ENCODE measurements around the gene VPS9D1.

VPS9D1 gene, protein sequence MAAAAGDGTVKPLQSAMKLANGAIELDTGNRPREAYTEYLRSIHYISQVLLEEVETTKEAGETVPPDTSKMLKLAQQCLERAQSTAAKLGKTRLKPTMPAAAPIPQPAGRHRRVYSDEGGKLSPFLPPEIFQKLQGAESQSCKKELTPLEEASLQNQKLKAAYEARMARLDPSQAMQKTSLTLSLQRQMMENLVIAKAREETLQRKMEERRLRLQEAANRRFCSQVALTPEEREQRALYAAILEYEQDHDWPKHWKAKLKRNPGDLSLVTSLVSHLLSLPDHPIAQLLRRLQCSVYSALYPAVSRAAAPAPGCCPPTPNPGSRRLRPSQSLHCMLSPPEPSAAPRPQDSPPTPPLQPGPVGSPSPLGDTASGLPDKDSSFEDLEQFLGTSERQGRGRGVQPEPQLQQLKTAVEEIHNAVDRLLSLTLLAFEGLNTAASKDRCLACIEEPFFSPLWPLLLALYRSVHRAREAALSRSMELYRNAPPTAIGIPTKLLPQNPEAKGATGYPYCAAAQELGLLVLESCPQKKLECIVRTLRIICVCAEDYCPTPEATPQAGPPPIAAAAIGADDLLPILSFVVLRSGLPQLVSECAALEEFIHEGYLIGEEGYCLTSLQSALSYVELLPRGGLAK

DNA sequence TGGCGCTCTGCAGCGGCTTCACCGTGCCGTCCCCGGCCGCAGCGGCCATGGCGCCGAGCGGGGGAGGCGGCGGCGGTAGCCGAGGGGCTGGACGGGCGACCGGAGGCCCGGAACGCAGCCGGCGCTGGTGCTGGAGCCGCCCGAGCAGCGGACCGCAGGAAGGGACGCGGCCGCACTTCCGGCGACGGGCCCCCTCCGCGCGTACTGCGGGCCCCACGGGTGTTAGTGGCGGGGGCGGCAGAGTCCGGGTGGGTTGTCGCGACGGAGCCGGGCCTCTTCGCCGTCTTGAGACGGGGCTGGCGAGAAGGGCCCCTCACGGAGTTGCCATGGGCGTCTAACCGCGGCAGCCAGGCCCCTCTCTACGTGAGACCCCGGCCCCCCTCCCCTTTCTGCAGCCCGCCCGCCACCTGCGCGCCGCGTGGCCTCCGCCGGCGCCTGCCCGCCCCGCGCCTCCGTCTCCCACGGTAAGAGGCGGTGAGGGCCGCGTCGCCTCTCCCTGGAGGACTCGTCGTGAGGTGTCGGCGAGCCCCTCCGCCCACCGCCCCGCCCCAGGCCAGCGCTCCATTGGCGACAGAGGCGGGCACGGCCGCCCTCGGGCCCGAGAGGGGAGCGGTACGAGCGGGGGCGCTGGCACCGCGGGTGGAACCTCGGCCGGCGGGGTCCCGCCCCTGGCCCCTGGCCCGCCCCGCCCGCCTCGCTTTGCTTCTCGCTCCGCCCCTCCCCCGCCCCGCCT, at the start of gene VPS9D1, which contains the start of gene ZNF276:
VPS9D1 (minus strand) TSS at position 86 of the 733 bp plus-strand sequence; CDS start at position 49, 37 bp downstream.
ZNF276 (plus strand) TSS at position 725 of the 733 bp plus-strand sequence. CDS start 104 bp downstream, outside the sequence.
- peak; percentile 81 for DNase-seq (ENCODE audit: low read depth)

DNA sequence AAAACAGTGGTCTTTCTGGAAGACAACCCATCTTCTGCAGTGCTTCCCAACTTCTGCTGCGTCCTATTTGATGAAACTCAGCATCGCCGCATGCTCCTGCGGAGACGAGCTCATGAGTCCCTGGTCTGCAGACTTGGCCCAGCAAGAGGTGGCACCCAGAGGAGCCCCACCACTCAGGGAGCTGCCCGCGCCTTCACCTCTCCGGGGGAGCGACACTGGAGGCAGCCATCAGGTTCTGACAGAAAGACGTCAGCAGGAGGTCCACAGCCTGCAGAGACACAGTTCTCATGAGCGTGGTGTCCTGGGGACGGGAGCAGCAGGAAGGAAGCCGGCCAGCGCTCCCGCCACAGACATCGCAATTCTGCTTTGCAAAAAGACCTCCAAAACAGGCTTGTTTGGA, 49.7 kb upstream of the VPS9D1 start:
- no peak for DNase-seq (ENCODE audit: low read depth)

DNA sequence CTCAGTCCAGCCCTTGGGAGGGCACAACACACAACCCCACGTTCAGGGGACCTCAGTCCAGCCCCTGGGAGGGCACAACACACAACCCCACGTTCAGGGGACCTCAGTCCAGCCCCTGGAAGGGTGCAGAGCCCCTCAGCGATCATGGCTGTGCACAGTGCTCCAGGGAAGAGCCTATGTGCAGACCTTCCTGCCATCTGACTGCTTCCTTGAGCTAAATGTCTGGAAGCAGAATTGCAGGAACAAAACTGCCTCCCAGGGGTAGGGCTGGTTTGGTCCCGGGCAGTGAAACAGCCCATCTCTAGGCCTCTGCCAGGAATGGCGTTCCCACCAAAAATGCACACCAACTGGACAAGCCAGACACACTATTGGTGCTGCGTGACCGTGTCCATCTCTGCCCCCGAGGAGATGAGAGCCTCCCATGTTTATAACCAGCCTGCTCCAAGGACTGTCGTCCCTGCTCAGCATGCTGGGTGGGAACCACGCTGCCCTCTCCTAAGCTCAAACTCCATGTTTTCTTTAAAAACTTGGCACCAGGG, 44.7 kb upstream of the VPS9D1 start:
- no peak for DNase-seq (ENCODE audit: low read depth)

DNA sequence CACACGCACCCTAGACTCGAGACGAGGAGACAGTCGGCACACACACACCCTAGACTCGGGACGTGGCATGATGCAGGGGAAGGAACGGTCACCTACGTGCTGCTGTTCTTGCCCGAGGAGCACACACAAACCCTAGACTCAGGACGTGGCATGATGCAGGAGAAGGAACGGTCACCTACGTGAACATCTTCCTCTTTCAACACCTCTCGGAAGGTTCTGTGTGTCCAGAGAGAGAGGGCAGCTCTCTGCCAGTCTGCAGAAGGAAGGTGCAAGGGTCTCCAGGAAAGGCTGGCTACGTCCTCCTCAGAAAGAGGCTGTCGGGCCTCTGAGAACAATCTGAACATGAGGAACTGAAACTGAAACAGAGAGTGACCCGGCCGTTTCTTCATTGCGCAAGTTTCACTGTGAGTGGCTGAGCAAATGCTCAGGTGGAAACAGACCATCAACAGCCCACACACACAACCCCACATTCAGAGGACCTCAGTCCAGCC, 44.1 kb upstream of the VPS9D1 start:
- no peak for DNase-seq (ENCODE audit: low read depth)

DNA sequence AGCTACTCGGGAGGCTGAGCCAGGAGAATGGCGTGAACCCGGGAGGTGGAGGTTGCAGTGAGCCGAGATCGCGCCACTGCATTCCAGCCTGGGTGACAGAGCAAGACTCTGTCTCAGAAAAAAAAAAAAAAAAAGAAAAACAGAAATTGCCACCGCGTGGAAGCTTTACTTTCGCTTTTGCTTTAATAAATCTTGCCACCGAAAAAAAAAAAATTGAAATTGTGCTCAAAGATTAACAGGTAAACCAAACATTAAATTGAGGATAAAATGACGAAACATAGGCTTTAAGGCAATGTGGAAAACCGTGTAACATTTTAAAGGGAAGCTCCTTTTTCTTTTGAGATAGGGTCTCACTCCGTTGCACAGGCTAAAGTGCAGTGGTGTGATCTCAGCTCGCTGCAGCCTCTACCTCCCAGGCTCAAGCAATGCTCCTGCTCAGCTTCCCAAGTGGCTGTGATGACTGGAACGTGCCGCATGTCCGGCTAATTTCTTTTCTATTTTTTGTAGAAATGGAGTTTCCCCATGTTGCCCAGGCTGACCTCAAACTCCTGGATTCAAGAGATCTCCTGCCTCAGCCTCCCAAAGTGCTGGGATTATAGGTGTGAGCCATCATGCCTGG, 40.7 kb upstream of the VPS9D1 start:
- DNase-seq (ENCODE audit: low read depth), result no peak

DNA sequence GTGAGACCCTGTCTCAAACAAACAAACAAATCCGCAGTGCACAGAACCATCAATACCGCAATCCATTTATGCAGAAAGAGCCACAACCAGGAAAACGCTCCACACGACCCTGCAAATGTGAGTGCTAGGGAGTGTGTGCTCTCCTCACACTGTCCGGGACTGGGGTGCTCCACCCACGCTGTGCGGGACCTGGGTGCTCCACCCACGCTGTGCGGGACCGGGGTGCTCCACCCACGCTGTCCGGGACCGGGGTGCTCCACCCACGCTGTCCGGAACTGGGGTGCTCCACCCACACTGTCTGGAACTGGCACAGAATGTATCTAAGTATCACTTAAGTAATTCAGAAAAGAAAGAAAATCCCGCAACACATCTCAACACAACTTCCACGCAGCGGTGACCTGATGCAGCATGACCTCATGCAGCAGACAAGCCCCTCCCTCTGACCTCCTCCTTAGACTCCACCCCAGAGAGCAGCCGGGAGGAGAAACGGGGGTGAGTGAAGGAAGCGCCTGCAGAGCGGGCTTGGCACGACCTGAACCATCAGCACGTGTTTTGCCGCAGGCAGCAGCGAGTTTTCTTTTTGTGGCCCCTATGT, 39.1 kb upstream of the VPS9D1 start:
- no peak for DNase-seq (ENCODE audit: low read depth)

DNA sequence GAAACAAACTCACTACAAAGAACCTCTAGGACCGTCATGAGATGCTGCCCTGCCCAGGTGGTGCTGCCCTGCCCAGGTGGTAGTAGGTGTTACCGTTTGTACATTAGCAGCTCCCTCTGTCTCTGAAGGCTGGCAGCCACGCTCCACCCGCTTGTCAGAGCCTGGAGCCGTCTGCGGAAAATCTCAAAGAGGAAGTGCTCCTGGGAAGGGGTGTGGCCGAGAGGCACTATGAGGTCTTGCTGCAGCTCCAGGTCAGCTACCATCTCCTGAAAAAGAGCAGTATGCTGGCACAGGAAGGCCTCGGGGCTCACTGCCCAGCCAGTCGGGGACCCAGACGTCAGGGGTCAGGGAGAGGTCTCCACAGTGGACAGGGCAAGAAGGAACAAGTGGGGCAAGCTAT, 28.9 kb upstream of the VPS9D1 start:
- DNase-seq (ENCODE audit: low read depth), result no peak

DNA sequence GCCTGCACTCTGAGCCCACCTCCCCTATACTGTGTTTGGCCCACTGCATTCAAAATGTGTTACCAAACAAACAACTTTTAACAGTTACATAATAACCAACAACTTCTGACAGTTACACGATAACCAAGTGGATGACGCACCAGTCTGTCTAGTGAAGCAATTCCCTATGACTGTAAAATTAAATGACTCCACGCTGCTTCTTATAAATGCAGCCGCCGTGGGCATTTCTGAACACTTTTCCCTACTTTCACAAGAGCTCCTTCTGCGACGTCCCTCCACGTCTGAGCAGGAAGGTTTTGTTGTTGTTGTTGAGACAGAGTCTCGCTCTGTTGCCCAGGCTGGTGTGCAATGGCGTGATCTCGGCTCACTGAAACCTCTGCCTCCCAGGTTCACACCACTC, 28.2 kb upstream of the VPS9D1 start:
- DNase-seq (ENCODE audit: low read depth), result no peak

DNA sequence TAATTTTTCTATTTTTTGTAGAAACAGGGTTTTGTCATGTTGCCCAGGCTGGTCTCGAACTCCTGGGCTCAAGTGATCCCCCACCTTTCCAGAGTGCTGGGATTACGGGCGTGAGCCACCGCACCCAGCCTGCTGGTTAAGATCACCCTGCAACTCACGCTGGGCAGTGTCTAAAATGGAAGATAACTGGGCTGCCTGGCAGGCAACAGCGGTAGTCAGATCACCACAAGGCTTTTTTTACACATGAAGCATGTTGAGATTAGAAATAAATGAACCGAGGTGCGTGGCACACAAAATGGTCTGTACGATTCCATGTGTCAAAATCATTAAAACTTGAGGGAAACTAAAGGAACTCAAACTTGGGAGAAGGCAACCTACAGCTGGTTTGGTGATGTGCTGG, 27.4 kb upstream of the VPS9D1 start:
- DNase-seq (ENCODE audit: low read depth), result no peak

DNA sequence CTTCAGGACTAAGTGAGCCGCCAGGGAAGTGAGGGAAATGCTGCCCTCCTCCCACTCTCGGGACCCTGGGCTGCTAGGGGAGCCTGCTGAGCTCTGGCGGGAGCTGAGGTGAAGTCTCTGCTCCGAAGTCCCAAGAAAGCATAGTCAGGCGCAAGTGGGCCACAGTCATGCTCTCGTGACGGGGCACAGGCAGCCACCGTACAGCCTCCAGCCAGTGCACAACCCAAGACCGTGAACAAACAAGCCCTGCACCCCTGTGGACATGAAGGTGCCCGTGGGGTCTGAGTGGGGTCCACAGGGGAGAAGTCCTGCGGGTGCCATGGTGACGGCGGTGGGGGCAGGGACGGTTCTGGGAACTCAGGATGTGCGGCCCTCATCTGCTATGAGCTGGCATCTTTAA, 25.3 kb upstream of the VPS9D1 start:
- no peak for DNase-seq (ENCODE audit: low read depth)

DNA sequence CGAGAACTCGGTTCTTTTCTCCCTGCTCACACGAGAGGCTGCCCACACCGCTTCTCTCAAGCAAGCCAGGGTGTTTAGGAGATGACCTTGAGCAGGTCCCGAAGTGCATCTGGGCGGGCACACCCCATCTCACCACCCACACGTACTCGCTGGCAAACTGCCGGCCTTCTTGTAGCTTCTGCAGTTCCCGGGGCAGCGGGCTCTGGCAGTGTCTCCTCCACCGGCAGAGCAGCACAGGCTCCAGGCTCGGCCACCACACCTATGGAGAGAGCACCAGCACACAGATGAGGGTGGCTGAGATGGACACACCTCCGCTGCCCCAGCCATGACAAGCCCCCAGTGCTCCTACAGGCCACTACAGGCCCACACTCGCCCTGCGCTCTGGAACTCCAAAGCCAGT, 24.1 kb upstream of the VPS9D1 start:
- DNase-seq (ENCODE audit: low read depth), result no peak

DNA sequence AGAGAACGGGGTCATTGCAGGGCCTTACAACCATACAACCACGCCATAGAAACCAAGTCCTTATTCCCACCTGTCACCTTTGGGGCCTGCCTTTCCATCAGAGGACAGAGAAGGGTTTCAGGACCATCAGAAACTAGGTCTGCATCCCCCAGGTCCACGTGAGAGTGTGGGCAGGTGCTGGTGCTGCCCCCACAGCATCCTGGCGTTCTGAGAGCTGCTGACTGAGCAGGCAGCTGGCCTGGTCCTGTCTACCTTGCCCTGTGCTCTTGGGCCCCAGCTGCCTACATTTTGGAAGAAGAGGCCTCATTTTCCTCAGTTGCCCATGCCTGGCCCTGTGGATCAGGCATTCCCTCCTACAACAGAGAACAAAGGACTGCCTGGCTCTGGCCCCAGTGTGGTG, 22.2 kb upstream of the VPS9D1 start:
- no peak for DNase-seq (ENCODE audit: low read depth)

DNA sequence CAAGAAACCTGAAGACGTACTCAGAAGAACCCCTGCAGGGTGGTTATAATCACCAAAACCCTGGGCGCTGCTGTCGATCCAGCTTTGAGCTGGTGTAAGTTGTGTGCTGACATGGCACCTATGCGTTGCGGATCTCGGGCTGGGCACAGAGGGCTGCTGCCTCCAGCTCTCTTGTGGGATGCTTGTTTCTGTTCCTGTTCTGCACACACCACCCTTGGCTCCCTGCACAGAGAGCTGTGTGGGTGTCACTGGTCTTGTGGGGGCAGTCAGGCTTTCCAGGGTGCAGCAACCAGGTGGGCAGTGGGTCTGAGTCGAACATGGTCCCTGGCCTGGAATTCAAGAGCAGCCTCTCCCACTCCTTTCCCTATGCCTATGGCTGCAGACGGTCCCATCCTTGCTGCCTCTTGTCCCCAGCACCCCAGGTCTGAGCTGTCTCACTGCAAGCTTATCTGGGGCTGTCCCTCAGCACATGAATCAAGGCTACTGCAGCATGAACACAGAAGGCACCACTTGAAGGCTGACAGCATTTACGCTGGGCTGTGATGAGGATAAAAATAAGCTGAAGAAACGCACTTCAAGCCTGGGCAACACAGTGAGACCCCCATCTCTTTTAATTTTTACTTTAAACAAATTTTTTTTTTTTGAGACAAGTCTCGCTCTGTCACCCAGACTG, 20.8 kb upstream of the VPS9D1 start:
- no peak for DNase-seq (ENCODE audit: low read depth)

DNA sequence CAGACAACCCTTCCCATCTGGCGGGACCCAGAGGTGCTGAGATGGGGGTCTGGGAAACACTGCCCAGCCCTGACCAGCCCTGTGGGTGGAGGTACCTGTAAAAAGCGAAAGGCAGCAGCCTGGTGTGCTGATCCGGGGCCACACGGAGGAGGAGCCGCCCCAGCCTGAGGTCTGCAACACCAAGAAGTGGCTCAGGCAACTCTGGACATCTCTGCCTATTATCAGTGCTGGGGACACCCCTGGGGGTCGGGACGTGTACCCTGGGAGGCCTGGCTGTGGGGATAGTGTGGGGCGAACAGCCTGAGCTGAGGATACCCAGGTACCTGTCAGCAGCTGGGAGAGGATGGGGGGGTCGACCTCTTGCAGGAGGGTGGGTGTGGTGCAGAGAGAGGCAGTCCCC, 18.7 kb upstream of the VPS9D1 start:
- no peak for DNase-seq (ENCODE audit: low read depth)

DNA sequence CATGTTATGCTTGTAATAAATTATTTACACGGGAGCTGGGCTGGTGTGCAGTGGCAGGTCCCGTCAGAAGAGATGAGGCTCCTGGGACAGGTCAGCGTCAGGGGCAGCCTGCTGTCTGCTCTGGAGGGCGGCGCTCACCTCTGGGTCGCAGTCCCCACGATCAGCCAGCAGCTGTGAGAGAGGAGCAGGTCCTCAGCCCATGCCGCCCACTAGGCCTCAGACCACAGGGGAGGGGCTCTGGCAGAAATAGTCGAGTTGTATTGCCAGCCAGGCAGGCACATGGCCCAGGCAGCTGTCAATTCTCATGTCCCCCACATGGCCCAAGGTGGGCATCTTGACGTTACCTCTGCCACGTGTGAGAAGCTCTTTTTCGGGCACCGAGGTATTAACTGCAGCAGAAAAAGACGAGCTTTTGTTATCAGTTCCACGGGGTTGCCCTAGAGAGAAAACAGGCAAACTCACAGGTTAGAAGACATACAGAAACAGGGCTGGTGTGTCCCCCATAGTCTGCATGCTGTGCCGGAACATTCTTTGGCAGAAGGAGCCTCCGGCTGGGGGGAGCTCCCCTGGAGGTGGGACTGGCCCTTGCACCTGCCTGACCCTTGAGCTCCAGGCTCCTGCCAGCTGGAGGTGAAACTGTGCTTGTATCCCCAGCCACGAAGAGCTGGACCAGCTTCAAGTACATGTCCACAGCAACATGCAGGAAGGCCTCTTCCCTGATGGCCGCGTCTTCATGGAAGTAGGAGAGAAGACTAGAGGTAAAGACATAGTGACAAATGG, 18.0 kb upstream of the VPS9D1 start:
- no peak for DNase-seq (ENCODE audit: low read depth)

DNA sequence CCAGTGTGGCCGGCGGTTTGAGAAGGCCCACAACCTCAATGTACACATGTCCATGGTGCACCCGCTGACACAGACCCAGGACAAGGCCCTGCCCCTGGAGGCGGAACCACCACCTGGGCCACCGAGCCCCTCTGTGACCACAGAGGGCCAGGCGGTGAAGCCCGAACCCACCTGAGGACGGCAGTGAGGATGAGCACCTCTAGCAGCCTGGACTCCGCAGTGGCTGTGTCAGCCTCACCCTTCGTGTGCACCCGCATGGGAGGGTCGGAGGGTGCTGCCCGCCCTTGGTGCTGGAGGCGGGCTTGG, 17.3 kb upstream of the VPS9D1 start:
- no peak for DNase-seq (ENCODE audit: low read depth)

DNA sequence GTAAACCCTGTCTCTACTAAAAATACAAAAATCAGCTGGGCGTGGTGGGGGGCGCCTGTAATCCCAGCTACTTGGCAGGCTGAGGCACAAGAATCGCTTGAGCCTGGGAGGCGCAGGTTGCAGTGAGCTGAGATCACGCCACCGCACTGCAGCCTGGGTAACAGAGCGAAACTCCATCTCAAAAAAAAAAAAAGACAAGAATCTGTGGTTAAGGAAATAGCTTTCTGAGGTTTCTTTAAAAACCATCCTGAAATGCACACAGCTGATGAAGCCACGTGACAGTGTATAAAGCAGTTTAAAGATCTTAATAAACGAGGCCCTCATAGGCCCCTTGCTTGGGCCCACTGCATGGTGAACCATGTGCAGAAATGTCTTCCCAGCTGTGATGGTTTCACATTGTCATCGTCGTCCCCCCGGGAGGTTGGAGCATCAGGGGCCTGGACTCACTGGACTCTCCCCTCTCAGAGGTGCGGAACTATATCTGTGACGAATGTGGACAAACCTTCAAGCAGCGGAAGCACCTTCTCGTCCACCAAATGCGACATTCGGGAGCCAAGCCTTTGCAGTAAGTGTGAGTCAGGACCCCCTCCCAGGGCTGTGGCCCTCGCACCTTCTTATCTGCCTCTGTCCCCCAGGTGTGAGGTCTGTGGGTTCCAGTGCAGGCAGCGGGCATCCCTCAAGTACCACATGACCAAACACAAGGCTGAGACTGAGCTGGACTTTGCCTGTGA, 16.8 kb upstream of the VPS9D1 start:
- no peak for DNase-seq (ENCODE audit: low read depth)

DNA sequence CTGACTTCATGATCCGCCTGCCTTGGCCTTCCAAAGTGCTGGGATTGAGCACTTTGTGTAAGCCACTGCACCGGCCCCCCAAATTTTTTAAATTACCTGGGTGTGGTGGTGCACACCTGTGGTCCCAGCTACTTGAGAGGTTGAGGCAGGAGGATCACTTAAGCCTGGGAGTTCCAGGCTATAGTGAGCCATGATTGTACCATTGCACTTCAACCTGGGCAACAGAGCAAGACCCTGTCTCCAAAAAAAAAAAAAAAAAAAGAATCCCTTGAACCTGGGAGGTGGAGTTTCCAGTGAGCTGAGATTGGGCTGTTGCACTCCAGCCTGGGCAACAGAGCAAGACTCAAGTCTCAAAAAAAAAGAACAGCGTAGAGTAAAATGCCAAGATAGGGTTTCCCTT, 15.9 kb upstream of the VPS9D1 start:
- DNase-seq (ENCODE audit: low read depth), result no peak

DNA sequence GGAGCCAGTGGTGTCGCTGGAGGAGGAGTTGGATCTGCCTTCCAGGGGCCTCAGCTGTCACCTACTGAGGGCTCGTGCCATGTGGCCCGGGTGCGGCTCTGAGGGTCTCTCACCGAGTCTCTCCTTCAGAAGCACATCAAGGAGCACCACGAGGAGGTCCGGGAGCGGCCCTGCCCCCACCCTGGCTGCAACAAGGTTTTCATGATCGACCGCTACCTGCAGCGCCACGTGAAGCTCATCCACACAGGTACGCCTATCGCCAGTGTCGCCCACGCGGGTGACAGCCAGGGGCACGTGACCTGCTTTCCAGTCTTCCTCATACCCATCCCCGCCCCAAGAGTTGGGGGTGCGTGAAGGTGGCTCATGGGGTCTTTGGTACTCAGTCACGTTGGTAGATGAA, 13.1 kb upstream of the VPS9D1 start:
- DNase-seq (ENCODE audit: low read depth), result no peak

DNA sequence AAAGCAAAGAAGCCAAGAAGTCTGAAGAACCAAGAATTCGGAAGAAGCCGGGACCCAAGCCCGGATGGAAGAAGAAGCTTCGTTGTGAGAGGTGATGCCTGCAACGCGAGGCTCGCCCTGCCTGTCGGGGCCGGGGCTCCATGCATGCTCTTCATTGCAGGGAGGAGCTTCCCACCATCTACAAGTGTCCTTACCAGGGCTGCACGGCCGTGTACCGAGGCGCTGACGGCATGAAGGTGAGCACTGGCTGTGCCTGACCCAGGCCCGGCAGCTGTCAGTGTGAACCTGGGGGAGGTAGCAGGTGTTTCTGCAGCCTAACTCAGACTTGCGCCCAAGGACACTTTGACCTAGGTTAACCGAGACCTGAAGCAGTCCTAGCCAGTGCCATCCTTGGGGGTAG, 12.6 kb upstream of the VPS9D1 start:
- no peak for DNase-seq (ENCODE audit: low read depth)
